ENCODE results near the gene ADGRG7.
"Not testable (repeated sequence)": the region's sequence is repeated elsewhere in the genome, so short reads cannot be mapped to it uniquely, and the experiment has no call there.

GRCh38 chr3:100667316-100667715 is 57.9 kb downstream of the ADGRG7 start:
- not testable (repeated sequence) for TF ChIP-seq CTCF (conservative IDR thresholded peaks at IDR 0.05; ENCODE audit: low read depth, low read length); EZH2phosphoT487 (IDR thresholded peaks at IDR 0.05; ENCODE audit: borderline replicate concordance, low read length)

All from PC-3 (cell line).